Heart right ventricle (tissue), 16 donors: ENCODE results near the gene AUTS2. TPM values are rescaled to one million over a fixed set of nuclear protein-coding genes. Genes with fewer than 3 reads are reported as not detected.

Source experiments
- ATAC-seq, 8 donors: fragments of 200-7000 bp; cut with Tn5 transposase; one replicate each; pipeline ENCODE4 v1.9.1; 2020; ENCODE audit warnings: mild to moderate bottlenecking in 8 of 8, moderate library complexity in 8 of 8, moderate number of reproducible peaks in 1 of 8
- DNase-seq, 2 donors: peaks; one replicate each; pipeline ENCODE4 v3.0.0-alpha.2; 2020
- H3K27ac ChIP-seq, 10 donors: fragments of 200-600 bp; sonication (generic) in 2 of 10; one replicate each; pipeline versions ENCODE4 v1.5.0 to v1.8.0; 2020 to 2022; ENCODE audit warnings: mild to moderate bottlenecking in 3 of 10
- H3K27me3 ChIP-seq, 7 donors: fragments of 200-600 bp; one replicate each; pipeline ENCODE4 v1.8.0; 2021 to 2022; ENCODE audit warnings: mild to moderate bottlenecking in 2 of 7
- H3K36me3 ChIP-seq, 9 donors: fragments of 200-600 bp; sonication (generic) in 1 of 9; one replicate each; pipeline versions ENCODE4 v1.5.0 to v1.8.0; 2020 to 2022; ENCODE audit warnings: mild to moderate bottlenecking in 2 of 9
- H3K4me1 ChIP-seq, 9 donors: fragments of 200-600 bp; sonication (generic) in 1 of 9; one replicate each; pipeline versions ENCODE4 v1.5.0 to v1.8.0; 2020 to 2022; ENCODE audit warnings: mild to moderate bottlenecking in 4 of 9
- H3K4me3 ChIP-seq, 10 donors: fragments of 200-600 bp; sonication (generic) in 2 of 10; one replicate each; pipeline versions ENCODE4 v1.5.0 to v1.8.0; 2020 to 2022; ENCODE audit warnings: mild to moderate bottlenecking in 7 of 10, moderate library complexity in 2 of 10
- H3K9me3 ChIP-seq, 11 donors: fragments of 200-600 bp in 10 of 11; sonication (generic) in 2 of 11; one replicate each; pipeline versions ENCODE4 v1.5.0 to v1.8.0; 2013 to 2022; ENCODE audit warnings: mild to moderate bottlenecking in 2 of 11, control low read depth in 1 of 11, moderate library complexity in 1 of 11
- CTCF ChIP-seq, 9 donors: fragments of 200-600 bp; sonication (generic) in 2 of 9; IDR thresholded peaks; one replicate each; pipeline versions ENCODE4 v1.5.0 to v1.8.0; 2021 to 2022; ENCODE audit warnings: antibody characterized with exemption in 9 of 9, mild to moderate bottlenecking in 5 of 9, moderate library complexity in 1 of 9
- WGBS, 2 donors: extraction: QIAGEN DNeasy Blood & Tissue Kit; methylation state at CpG; one replicate each; pipeline ENCODE4 v1.1.7; 2013; ENCODE audit warnings: inconsistent platforms in 1 of 2; 5-methylcytosine and 5-hydroxymethylcytosine counted together
- intact Hi-C, 10 donors: fragments of 100-400 bp; cut with DNase I; formaldehyde crosslinking; loops; one replicate each; pipeline versions ENCODE4 v1.11.1 to v1.14.2; 2022
- long read RNA-seq, 3 donors: library from polyadenylated mRNA; unstranded; transcript quantifications; one replicate each; pipeline ENCODE4 v2.0.0, GENCODE V29; 2020 to 2021
- polyA plus RNA-seq, 2 donors: library from polyadenylated mRNA; stranded (reverse); fragments of 200-250 nt; gene quantifications; one replicate each; pipeline ENCODE4 v1.2.3, GENCODE V29; 2013
- total RNA-seq, 10 donors: library from RNA; stranded (reverse); fragmentation: NEBNext Ultra II Directional in 3 of 10; extraction: Animal tissue kit (Norgen Biotek cat#: 25700) in 3 of 10; gene quantifications; one replicate each; pipeline versions ENCODE4 v1.2.1 to v1.2.4, GENCODE V29; 2021 to 2023
- donor health status: Arrhythmogenic right ventricular cardiomyopathy.
- donor health status: ischemic (EF 13 %, LVEDD 7.1; RV severe dilation, severe dysfunction).
- donor health status: healthy with polysubstance abuse.
- donor health status: DM: no; HTN: yes; CAD: no.
- donor health status: DM: no; HTN: no; CAD: no.
- donor health status: ischemic (EF 25% LVEDD 6.9; RV normal size, moderate dysfunction).
- donor health status: ischemic (EF 25% LVEDD 5.7; RV mildly dilated, moderate dysfunction).
- donor health status: healthy.
- donor health status: DM: yes; HTN: yes; CAD: no.
- donor health status: Ischemic cardiomyopathy.
- donor health status: ischemic (EF 35%, LVEDD 5.7; RV mildly dilated, moderate dysfunction).
- donor health status: nonischemic (EF 11% LVEDD 7.7; RV severe dilation, severe dysfunction).
- donor health status: DM: yes; HTN: yes; CAD: no.
- donor health status: PGD.
- donor health status: ischemic (EF 29% LVEDD 5.4; RV normal size, mild dysfunction).
- donor health status: nonischemic (EF 23%, LVEDD 6.1; RV moderate dilation, normal function).

AUTS2 gene
- total RNA-seq = 10 to 100 TPM in 1 of 10 donors, 1 to 10 TPM in 9; 5.0 to 11.2 (median 7.9) TPM
- polyA plus RNA-seq = 1 to 10 TPM; 1.6 to 7.2 TPM
- long read RNA-seq, donor 1, partial matches to known transcripts = 0 of 6 reads
- long read RNA-seq, donor 1, other reads (novel, unspliced or antisense) = 6 of 6 reads
- long read RNA-seq, donor 2, partial matches to known transcripts = 0 of 10 reads
- long read RNA-seq, donor 2, other reads (novel, unspliced or antisense) = 10 of 10 reads
- long read RNA-seq, donor 3, partial matches to known transcripts = 1 of 5 reads
- long read RNA-seq, donor 3, other reads (novel, unspliced or antisense) = 4 of 5 reads

GRCh38 chr7:69598081-69598486, at the start of gene AUTS2:
AUTS2 (plus strand) TSS chr7:69598475; CDS start chr7:69599654, 1,179 bp downstream.
- 0% methylated on average over 49 to 63 of the region's 63 CpGs for WGBS, 2 donors
- TF ChIP-seq CTCF (IDR thresholded peaks at IDR 0.05) = no peak
- Histone ChIP-seq H3K27me3 (peaks cover 0 to 21% (median 0%) of the 10 kb centered on the region in 7 donors), H3K4me1 (peaks cover 0 to 24% (median 11%) of the 10 kb centered on the region in 9 donors), H3K9me3 (no peaks in the 10 kb centered on the region), H3K4me3 (peak within 1 kb of the TSS; percentile 76 to 98 (median 83)), H3K27ac (peak within 1 kb of the TSS; percentile 68 to 92 (median 88)), H3K36me3 (no peaks in the 10 kb centered on the region)
- intact Hi-C loops = loop anchor here in 3 of 10 donors (5.0 to 10.0 kb wide), 3 partner anchors 79 to 297 kb away; no protein-coding TSS in a partner anchor
- DNase-seq = peak; percentile 88 to 90
- ATAC-seq = peak; percentile 82 to 93 (median 90)

GRCh38 chr7:69550991-69551390, 47.3 kb upstream of the AUTS2 start:
- no peak for DNase-seq
- ATAC-seq = no peak
- intact Hi-C loops = no loop called here
- Histone ChIP-seq H3K4me1 (peaks cover 0 to 4% (median 0%) of the 10 kb centered on the region in 9 donors), H3K4me3 (no peak overlapping the region), H3K27me3 (peaks cover 0 to 42% (median 20%) of the 10 kb centered on the region in 7 donors), H3K27ac (no peak overlapping the region), H3K9me3 (no peaks in the 10 kb centered on the region), H3K36me3 (no peaks in the 10 kb centered on the region)
- 84 to 89% methylated on average over 6 of the region's 6 CpGs for WGBS, 2 donors
- TF ChIP-seq CTCF (IDR thresholded peaks at IDR 0.05) = no peak

GRCh38 chr7:69553190-69553589, 45.1 kb upstream of the AUTS2 start:
- no peak for ATAC-seq
- 67 to 76% methylated on average over 1 of the region's 1 CpG for WGBS, 2 donors
- Histone ChIP-seq H3K27ac (no peak overlapping the region), H3K4me3 (no peak overlapping the region), H3K9me3 (no peaks in the 10 kb centered on the region), H3K36me3 (no peaks in the 10 kb centered on the region), H3K27me3 (peaks cover 0 to 43% (median 15%) of the 10 kb centered on the region in 7 donors), H3K4me1 (peaks cover 0 to 4% (median 0%) of the 10 kb centered on the region in 9 donors)
- no peak for DNase-seq
- no peak for TF ChIP-seq CTCF (IDR thresholded peaks at IDR 0.05)
- intact Hi-C loops = no loop called here

GRCh38 chr7:69561266-69561960, 36.9 kb upstream of the AUTS2 start:
- Histone ChIP-seq H3K27ac (no peak overlapping the region), H3K9me3 (no peaks in the 10 kb centered on the region), H3K4me1 (peaks cover 0 to 8% (median 6%) of the 10 kb centered on the region in 9 donors), H3K36me3 (no peaks in the 10 kb centered on the region), H3K27me3 (peaks cover 0 to 26% (median 4%) of the 10 kb centered on the region in 7 donors), H3K4me3 (no peak overlapping the region)
- TF ChIP-seq CTCF (IDR thresholded peaks at IDR 0.05) = no peak
- ATAC-seq = no peak
- intact Hi-C loops = no loop called here
- DNase-seq = no peak
- 58 to 59% methylated on average over 8 of the region's 8 CpGs for WGBS, 2 donors
